ENCODE data around the gene ZBTB39.
"Not testable (repeated sequence)": the region's sequence is repeated elsewhere in the genome, so short reads cannot be mapped to it uniquely, and the experiment has no call there.

DNA sequence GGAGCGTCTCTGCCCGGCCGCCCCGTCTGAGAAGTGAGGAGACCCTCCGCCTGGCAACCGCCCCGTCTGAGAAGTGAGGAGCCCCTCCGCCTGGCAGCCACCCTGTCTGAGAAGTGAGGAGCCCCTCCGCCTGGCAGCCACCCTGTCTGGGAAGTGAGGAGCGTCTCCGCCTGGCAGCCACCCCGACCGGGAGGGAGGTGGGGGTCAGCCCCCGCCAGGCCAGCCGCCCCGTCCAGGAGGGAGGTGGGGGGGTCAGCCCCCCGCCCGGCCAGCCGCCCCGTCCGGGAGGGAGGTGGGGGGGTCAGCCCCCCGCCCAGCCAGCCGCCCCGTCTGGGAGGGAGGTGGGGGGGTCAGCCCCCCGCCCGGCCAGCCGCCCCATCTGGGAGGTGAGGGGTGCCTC lies 42.8 kb downstream of the ZBTB39 start:
- TF ChIP-seq, protein P1, sequence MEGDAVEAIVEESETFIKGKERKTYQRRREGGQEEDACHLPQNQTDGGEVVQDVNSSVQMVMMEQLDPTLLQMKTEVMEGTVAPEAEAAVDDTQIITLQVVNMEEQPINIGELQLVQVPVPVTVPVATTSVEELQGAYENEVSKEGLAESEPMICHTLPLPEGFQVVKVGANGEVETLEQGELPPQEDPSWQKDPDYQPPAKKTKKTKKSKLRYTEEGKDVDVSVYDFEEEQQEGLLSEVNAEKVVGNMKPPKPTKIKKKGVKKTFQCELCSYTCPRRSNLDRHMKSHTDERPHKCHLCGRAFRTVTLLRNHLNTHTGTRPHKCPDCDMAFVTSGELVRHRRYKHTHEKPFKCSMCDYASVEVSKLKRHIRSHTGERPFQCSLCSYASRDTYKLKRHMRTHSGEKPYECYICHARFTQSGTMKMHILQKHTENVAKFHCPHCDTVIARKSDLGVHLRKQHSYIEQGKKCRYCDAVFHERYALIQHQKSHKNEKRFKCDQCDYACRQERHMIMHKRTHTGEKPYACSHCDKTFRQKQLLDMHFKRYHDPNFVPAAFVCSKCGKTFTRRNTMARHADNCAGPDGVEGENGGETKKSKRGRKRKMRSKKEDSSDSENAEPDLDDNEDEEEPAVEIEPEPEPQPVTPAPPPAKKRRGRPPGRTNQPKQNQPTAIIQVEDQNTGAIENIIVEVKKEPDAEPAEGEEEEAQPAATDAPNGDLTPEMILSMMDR (conservative IDR thresholded peaks at IDR 0.05), result not testable (repeated sequence)
- TF ChIP-seq EZH2 (IDR thresholded peaks at IDR 0.05; ENCODE audit: low read depth), result not testable (repeated sequence)
